Activated CD4-positive, alpha-beta T cell treated with anti-CD3 and anti-CD28 coated beads, Interleukin-2, amount 50 U/mL, for 24 hours (primary cell): Measurements from ENCODE around the gene SEMA4B.

ENCODE experiments used
- DNase-seq, 2 donors: peaks; one replicate each; pipeline ENCODE4 v3.0.0-alpha.2; 2020; ENCODE audit warnings: low read depth in 1 of 2, low spot score in 1 of 2

SEMA4B gene

GRCh38 chr15:90225504-90226234 lies 24.5 kb downstream of the SEMA4B start:
- no peak for DNase-seq

- no peak for DNase-seq
Observed at GRCh38 chr15:90227336-90227735, 26.2 kb downstream of the SEMA4B start.

- DNase-seq, result no peak
Observed at GRCh38 chr15:90227816-90228772, 27.0 kb downstream of the SEMA4B start.

GRCh38 chr15:90228960-90229359 lies 27.8 kb downstream of the SEMA4B start:
- DNase-seq, result no peak

- no peak for DNase-seq
Observed at GRCh38 chr15:90230071-90230494, 29.0 kb downstream of the SEMA4B start.

- DNase-seq, result no peak
Observed at GRCh38 chr15:90230610-90231009, 29.5 kb downstream of the SEMA4B start.

GRCh38 chr15:90231028-90232017 lies 30.2 kb downstream of the SEMA4B start:
- peak; percentile 35 to 58 for DNase-seq

GRCh38 chr15:90232196-90232595 lies 31.1 kb downstream of the SEMA4B start:
- no peak for DNase-seq

- no peak for DNase-seq
Observed at GRCh38 chr15:90232941-90233386, 31.8 kb downstream of the SEMA4B start.

- peak; percentile 90 to 95 for DNase-seq
Observed at GRCh38 chr15:90233387-90234095, 32.4 kb downstream of the SEMA4B start, which contains the start of gene CIB1. CIB1 (minus strand) TSS chr15:90233941; CDS start chr15:90233885, 56 bp downstream.

- no peak for DNase-seq
Observed at GRCh38 chr15:90234096-90234988, 33.2 kb downstream of the SEMA4B start, which contains the start of gene GDPGP1. GDPGP1 (plus strand) TSS chr15:90234209; CDS start chr15:90240909, 6,700 bp downstream.

- no peak for DNase-seq
Observed at GRCh38 chr15:90239371-90239770, 38.2 kb downstream of the SEMA4B start.

GRCh38 chr15:90240856-90241255 lies 39.7 kb downstream of the SEMA4B start:
- no peak for DNase-seq

- no peak for DNase-seq
Observed at GRCh38 chr15:90241343-90242192, 40.4 kb downstream of the SEMA4B start.

- no peak for DNase-seq
Observed at GRCh38 chr15:90243943-90244639, 43.0 kb downstream of the SEMA4B start.

- DNase-seq, result no peak
Observed at GRCh38 chr15:90248789-90249202, 47.7 kb downstream of the SEMA4B start.

- peak; percentile 46 to 73 for DNase-seq
Observed at GRCh38 chr15:90249203-90249863, 48.2 kb downstream of the SEMA4B start, which contains the start of gene TTLL13. TTLL13 (plus strand) TSS chr15:90249556; CDS start chr15:90250631, 1,075 bp downstream.
